GM12864 (cell line): ENCODE measurements around the gene GREM2.

Source experiments
- DNase-seq: peaks from one replicate; pipeline ENCODE4 v3.0.0-alpha.2; 2011; ENCODE audit warnings: low read depth
- H3K4me3 ChIP-seq: 2 replicates; pipeline ENCODE4 v1.5.1; 2011; ENCODE audit warnings: mild to moderate bottlenecking, low read depth, low read length, control low read depth
- CTCF ChIP-seq: IDR thresholded peaks from 2 replicates; pipeline ENCODE4 v1.5.1; 2011; ENCODE audit warnings: low read depth, mild to moderate bottlenecking, moderate library complexity, low read length, control low read depth, inconsistent platforms; ENCODE audit errors: missing control alignments

Gene GREM2

GRCh38 chr1:240649733-240650721 is 38.1 kb upstream of the GREM2 start:
- no peak for DNase-seq
- no peak overlapping the region for H3K4me3 ChIP-seq
- no peak for TF ChIP-seq CTCF

GRCh38 chr1:240646571-240647240 is 34.8 kb upstream of the GREM2 start:
- no peak overlapping the region for H3K4me3 ChIP-seq
- no peak for DNase-seq
- no peak for TF ChIP-seq CTCF

GRCh38 chr1:240644732-240645131 is 32.8 kb upstream of the GREM2 start:
- H3K4me3 ChIP-seq: no peak overlapping the region
- TF ChIP-seq CTCF: no peak
- no peak for DNase-seq

- TF ChIP-seq CTCF: no peak
These were observed 23.7 kb upstream of the GREM2 start for GRCh38 chr1:240635466-240636256.

GRCh38 chr1:240630409-240630808 is 18.5 kb upstream of the GREM2 start:
- no peak for DNase-seq
- no peak for TF ChIP-seq CTCF
- H3K4me3 ChIP-seq: no peak overlapping the region

More at GRCh38 chr1:240635466-240636256, 23.7 kb upstream of the GREM2 start:
- H3K4me3 ChIP-seq: no peak overlapping the region
- no peak for DNase-seq

- no peak overlapping the region for H3K4me3 ChIP-seq
- DNase-seq: no peak
These were observed 9.3 kb upstream of the GREM2 start for GRCh38 chr1:240621249-240621648.

More at GRCh38 chr1:240621249-240621648, 9.3 kb upstream of the GREM2 start:
- TF ChIP-seq CTCF: no peak
